Right cardiac atrium (tissue), 5 donors: Measurements from ENCODE around the gene CPNE9. TPM values are rescaled to one million over a fixed set of nuclear protein-coding genes. Genes with fewer than 3 reads are reported as not detected.

ENCODE experiments used
- ATAC-seq, 2 donors: fragments of 200-7000 bp; cut with Tn5 transposase; one replicate each; pipeline versions ENCODE4 v1.8.0 to v1.9.1; 2020; ENCODE audit warnings: moderate library complexity in 2 of 2, mild to moderate bottlenecking in 1 of 2
- DNase-seq, 3 donors: peaks; one replicate each; pipeline ENCODE4 v3.0.0-alpha.2; 2020
- H3K27ac ChIP-seq: one replicate; pipeline ENCODE4 v1.5.1; 2013; ENCODE audit warnings: mild to moderate bottlenecking, low read length, control low read depth, moderate library complexity
- H3K27me3 ChIP-seq: one replicate; pipeline ENCODE4 v1.6.1; 2013; ENCODE audit not compliant: control insufficient read depth, insufficient read depth
- H3K4me1 ChIP-seq: one replicate; pipeline ENCODE4 v1.6.1; 2013; ENCODE audit warnings: low read length; ENCODE audit not compliant: control insufficient read depth, insufficient read depth
- H3K4me3 ChIP-seq: one replicate; pipeline ENCODE4 v1.5.1; 2013; ENCODE audit warnings: low read length, control low read depth
- H3K9me3 ChIP-seq: one replicate; pipeline ENCODE4 v1.6.1; 2013; ENCODE audit warnings: low read length; ENCODE audit not compliant: control insufficient read depth
- WGBS: extraction: QIAGEN DNeasy Blood & Tissue Kit; methylation state at CpG from one replicate; pipeline ENCODE4 v1.1.7; 2013; 5-methylcytosine and 5-hydroxymethylcytosine counted together
- intact Hi-C, 4 donors: fragments of 100-400 bp; cut with DNase I; formaldehyde crosslinking; loops; one replicate each; pipeline versions ENCODE4 v1.11.0 to v1.14.0; 2022 to 2023
- polyA plus RNA-seq: library from polyadenylated mRNA; stranded (reverse); fragments of 200-250 nt; gene quantifications from one replicate; pipeline ENCODE4 v1.2.3, GENCODE V29; 2013
- total RNA-seq, 4 donors: library from RNA; stranded (reverse); fragmentation: NEBNext Ultra II Directional; extraction: Animal tissue kit (Norgen Biotek cat#: 25700); gene quantifications; one replicate each; pipeline ENCODE4 v1.2.1, GENCODE V29; 2021
- donor health status: healthy with polysubstance abuse.
- donor health status: DM: no; HTN: yes; CAD: no.
- donor health status: DM: no; HTN: no; CAD: no.
- donor health status: DM: no; HTN: yes; CAD: no; lungs with severe emphysema.
- donor health status: DM: yes; HTN: yes; CAD: no.

The CPNE9 gene
- total and polyA plus RNA-seq, 5 donors, result 0.07 to 0.31 (median 0.13) TPM; not detected in 1

GRCh38 chr3:9732080-9732739, 28.6 kb downstream of the CPNE9 start:
- Histone ChIP-seq H3K4me3 (peak overlapping the region; percentile 92), H3K27ac (no peak overlapping the region), H3K4me1 (peaks cover 8% of the 10 kb centered on the region), H3K27me3 (no peaks in the 10 kb centered on the region), H3K9me3 (no peaks in the 10 kb centered on the region)
- ATAC-seq (peak; percentile 1 to 15), DNase-seq (peak; percentile 45 to 74 (median 70))
- WGBS, result 2% methylated on average over 41 of the region's 41 CpGs
- intact Hi-C loops, result loop anchor here in 1 of 4 donors (5.0 to 10.0 kb wide), 2 partner anchors 53 to 230 kb away; no protein-coding TSS in a partner anchor

GRCh38 chr3:9732740-9733115, 29.1 kb downstream of the CPNE9 start:
- DNase-seq, result peak in 1 of 3 donors; percentile 67
- peaks cover 8% of the 10 kb centered on the region for H3K4me1 ChIP-seq
- H3K4me3 ChIP-seq, result peak overlapping the region; percentile 92
- intact Hi-C loops, result loop anchor here in 1 of 4 donors (5.0 to 10.0 kb wide), 2 partner anchors 52 to 230 kb away; no protein-coding TSS in a partner anchor
- H3K9me3 ChIP-seq, result no peaks in the 10 kb centered on the region
- no peaks in the 10 kb centered on the region for H3K27me3 ChIP-seq
- WGBS, result 37% methylated on average over 7 of the region's 7 CpGs
- no peak for ATAC-seq
- H3K27ac ChIP-seq, result no peak overlapping the region

GRCh38 chr3:9736831-9737230, 33.2 kb downstream of the CPNE9 start:
- WGBS, result 51% methylated on average over 2 of the region's 2 CpGs
- ATAC-seq (no peak), DNase-seq (no peak)
- Histone ChIP-seq H3K27me3 (no peaks in the 10 kb centered on the region), H3K4me3 (no peak overlapping the region), H3K27ac (no peak overlapping the region), H3K9me3 (no peaks in the 10 kb centered on the region), H3K4me1 (peaks cover 8% of the 10 kb centered on the region)
- intact Hi-C loops, result loop anchor here in 1 of 4 donors (10.0 kb wide), 1 partner anchor 48 kb away; no protein-coding TSS in a partner anchor

DNA sequence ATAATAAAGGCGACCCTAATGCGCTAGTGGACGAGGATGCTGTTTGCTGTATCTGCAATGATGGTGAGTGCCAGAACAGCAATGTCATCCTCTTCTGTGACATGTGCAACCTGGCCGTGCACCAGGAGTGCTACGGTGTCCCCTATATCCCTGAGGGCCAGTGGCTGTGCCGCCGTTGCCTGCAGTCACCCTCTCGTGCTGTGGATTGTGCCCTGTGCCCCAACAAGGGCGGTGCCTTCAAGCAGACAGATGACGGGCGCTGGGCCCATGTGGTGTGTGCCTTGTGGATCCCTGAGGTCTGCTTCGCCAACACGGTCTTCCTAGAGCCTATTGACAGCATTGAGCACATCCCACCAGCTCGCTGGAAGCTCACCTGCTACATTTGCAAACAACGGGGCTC, 35.5 kb downstream of the CPNE9 start:
- Histone ChIP-seq H3K4me3 (no peak overlapping the region), H3K27ac (no peak overlapping the region), H3K27me3 (no peaks in the 10 kb centered on the region), H3K4me1 (no peaks in the 10 kb centered on the region), H3K9me3 (no peaks in the 10 kb centered on the region)
- WGBS, result 91% methylated on average over 15 of the region's 15 CpGs
- intact Hi-C loops, result loop anchor here in 1 of 4 donors (10.0 kb wide), 1 partner anchor 46 kb away; no protein-coding TSS in a partner anchor
- ATAC-seq (no peak), DNase-seq (no peak)

DNA sequence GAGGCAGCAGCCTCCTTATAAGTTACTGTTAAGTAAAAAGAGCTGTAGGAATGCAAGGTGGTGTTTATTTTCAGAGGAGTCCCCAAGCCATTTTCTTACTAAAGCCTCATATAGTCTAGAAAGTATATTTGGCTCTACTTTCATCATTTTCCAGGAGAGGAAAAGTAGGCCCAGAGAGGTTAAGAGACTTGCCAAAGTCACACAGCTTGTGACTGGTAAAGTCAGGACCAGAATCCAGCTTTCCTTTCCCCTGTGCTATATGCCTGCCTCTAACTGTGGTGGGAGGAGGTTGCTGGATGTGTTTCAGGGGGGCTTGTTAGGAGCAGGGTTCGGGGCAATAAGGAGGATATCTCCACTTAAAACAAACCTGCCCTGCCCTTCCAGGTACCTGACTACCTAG, 38.9 kb downstream of the CPNE9 start:
- Histone ChIP-seq H3K27ac (no peak overlapping the region), H3K4me1 (no peaks in the 10 kb centered on the region), H3K9me3 (no peaks in the 10 kb centered on the region), H3K4me3 (no peak overlapping the region), H3K27me3 (no peaks in the 10 kb centered on the region)
- intact Hi-C loops, result no loop called here
- 91% methylated on average over 1 of the region's 1 CpG for WGBS
- ATAC-seq, result no peak
- DNase-seq, result no peak

DNA sequence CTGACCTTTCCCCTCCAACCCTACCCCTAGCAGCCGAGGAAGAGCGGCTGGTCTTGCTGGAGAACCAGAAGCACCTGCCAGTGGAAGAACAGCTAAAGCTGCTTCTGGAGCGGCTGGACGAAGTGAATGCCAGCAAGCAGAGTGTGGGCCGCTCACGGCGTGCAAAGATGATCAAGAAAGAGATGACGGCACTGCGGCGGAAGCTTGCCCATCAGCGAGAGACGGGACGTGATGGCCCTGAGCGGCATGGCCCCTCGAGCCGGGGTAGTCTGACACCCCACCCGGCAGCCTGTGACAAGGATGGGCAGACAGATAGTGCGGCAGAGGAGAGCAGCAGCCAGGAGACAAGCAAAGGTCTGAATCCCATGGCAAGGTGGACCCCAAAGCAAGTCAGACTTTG, 39.9 kb downstream of the CPNE9 start:
- Histone ChIP-seq H3K27me3 (no peaks in the 10 kb centered on the region), H3K9me3 (no peaks in the 10 kb centered on the region), H3K4me1 (no peaks in the 10 kb centered on the region), H3K4me3 (no peak overlapping the region), H3K27ac (no peak overlapping the region)
- intact Hi-C loops, result no loop called here
- DNase-seq, result no peak
- ATAC-seq, result no peak
- 96% methylated on average over 18 of the region's 18 CpGs for WGBS

DNA sequence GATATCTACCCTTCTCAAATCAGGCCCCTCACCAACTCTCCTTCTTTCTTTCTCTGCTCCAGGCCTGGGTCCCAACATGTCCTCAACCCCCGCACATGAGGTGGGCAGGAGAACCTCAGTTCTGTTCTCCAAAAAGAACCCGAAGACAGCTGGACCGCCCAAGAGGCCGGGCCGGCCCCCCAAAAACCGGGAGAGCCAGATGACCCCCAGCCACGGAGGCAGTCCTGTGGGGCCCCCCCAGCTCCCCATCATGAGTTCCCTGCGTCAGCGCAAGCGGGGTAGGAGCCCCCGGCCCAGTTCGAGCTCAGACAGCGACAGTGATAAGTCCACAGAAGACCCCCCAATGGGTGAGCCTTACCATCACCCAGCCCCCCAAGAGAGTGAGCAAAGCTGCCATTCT, 40.5 kb downstream of the CPNE9 start:
- H3K4me3 ChIP-seq, result no peak overlapping the region
- DNase-seq (no peak), ATAC-seq (no peak)
- intact Hi-C loops, result no loop called here
- no peaks in the 10 kb centered on the region for H3K27me3 ChIP-seq
- WGBS, result 96% methylated on average over 13 of the region's 13 CpGs
- peaks cover 2% of the 10 kb centered on the region for H3K4me1 ChIP-seq
- H3K27ac ChIP-seq, result no peak overlapping the region
- H3K9me3 ChIP-seq, result no peaks in the 10 kb centered on the region

GRCh38 chr3:9745521-9745920, 41.9 kb downstream of the CPNE9 start:
- H3K9me3 ChIP-seq, result no peaks in the 10 kb centered on the region
- no peak for ATAC-seq
- intact Hi-C loops, result no loop called here
- WGBS, result 89% methylated on average over 12 of the region's 12 CpGs
- H3K27ac ChIP-seq, result no peak overlapping the region
- no peak for DNase-seq
- H3K4me3 ChIP-seq, result no peak overlapping the region
- H3K27me3 ChIP-seq, result no peaks in the 10 kb centered on the region
- peaks cover 3% of the 10 kb centered on the region for H3K4me1 ChIP-seq

DNA sequence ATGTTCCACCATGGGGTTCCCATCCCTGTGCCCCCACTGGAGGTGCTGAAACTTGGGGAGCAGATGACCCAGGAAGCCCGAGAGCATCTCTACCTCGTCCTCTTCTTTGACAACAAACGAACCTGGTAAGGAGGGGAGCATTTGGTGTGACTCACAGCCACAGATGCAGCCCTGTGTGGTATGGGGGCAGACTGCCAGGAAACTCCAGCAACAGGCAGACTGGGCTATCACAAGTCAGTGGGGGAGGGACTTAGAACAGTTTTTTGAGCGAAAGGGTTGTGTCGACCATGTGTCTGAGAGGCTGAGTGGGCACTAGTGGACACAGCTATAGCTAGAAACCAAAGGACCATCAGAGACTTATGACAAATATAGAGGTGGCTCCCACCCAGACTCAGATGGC, 42.7 kb downstream of the CPNE9 start:
- Histone ChIP-seq H3K9me3 (no peaks in the 10 kb centered on the region), H3K4me3 (no peak overlapping the region), H3K4me1 (peaks cover 6% of the 10 kb centered on the region), H3K27ac (no peak overlapping the region), H3K27me3 (no peaks in the 10 kb centered on the region)
- intact Hi-C loops, result no loop called here
- 60% methylated on average over 5 of the region's 5 CpGs for WGBS
- DNase-seq, result no peak
- no peak for ATAC-seq

GRCh38 chr3:9747267-9747666, 43.6 kb downstream of the CPNE9 start:
- H3K27me3 ChIP-seq, result no peaks in the 10 kb centered on the region
- ATAC-seq, result no peak
- peaks cover 6% of the 10 kb centered on the region for H3K4me1 ChIP-seq
- no peak overlapping the region for H3K4me3 ChIP-seq
- intact Hi-C loops, result no loop called here
- no peak overlapping the region for H3K27ac ChIP-seq
- 88% methylated on average over 8 of the region's 8 CpGs for WGBS
- no peak for DNase-seq
- H3K9me3 ChIP-seq, result no peaks in the 10 kb centered on the region

- Histone ChIP-seq H3K9me3 (no peaks in the 10 kb centered on the region), H3K4me1 (peaks cover 6% of the 10 kb centered on the region)
- intact Hi-C loops, result no loop called here
Measured at GRCh38 chr3:9748031-9748430, 44.4 kb downstream of the CPNE9 start.

DNA sequence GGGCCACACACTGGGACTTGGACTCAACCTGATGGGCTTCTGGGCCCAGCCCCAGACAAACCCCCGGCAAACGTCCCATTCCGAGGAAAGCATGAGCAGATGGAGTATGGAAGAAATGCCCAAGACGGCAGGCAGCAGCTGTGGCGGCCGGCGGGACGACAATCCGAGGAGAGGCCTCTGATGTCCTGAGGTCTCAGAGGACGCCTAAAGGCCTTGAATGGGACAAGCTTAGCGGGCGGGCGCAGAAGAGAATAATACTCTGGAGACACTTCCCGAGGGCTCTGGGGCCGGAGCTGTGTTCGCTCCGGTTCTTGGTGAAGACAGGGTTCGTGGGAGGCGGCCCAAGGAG, 45.6 kb downstream of the CPNE9 start:
- peaks cover 6% of the 10 kb centered on the region for H3K4me1 ChIP-seq
- no peak for DNase-seq
- no peak for ATAC-seq
- 3% methylated on average over 19 of the region's 19 CpGs for WGBS
- H3K9me3 ChIP-seq, result no peaks in the 10 kb centered on the region
- H3K27ac ChIP-seq, result peak overlapping the region; percentile 91
- no peaks in the 10 kb centered on the region for H3K27me3 ChIP-seq
- peak overlapping the region; percentile 87 for H3K4me3 ChIP-seq
- intact Hi-C loops, result no loop called here

More at GRCh38 chr3:9748031-9748430, 44.4 kb downstream of the CPNE9 start:
- 98% methylated on average over 2 of the region's 2 CpGs for WGBS
- H3K27me3 ChIP-seq, result no peaks in the 10 kb centered on the region
- no peak for ATAC-seq
- no peak overlapping the region for H3K27ac ChIP-seq
- no peak overlapping the region for H3K4me3 ChIP-seq
- DNase-seq, result no peak
